K562 (cell line): Measurements from ENCODE around the gene MXD3. TPM values are rescaled to one million over a fixed set of nuclear protein-coding genes. Genes with fewer than 3 reads are reported as not detected.

Experiments used
- ARNT ChIP-seq, 2 experiments: fragments of 450-650 bp; IDR thresholded peaks; 2 replicates each; pipeline ENCODE4 v1.6.1; 2016; ENCODE audit warnings: mild to moderate bottlenecking in 1 of 2
- GATA2 ChIP-seq: sonication (generic); formaldehyde crosslinking; IDR thresholded peaks from 2 replicates; pipeline ENCODE4 v1.4.0; 2020; ENCODE audit warnings: mild to moderate bottlenecking, missing genetic modification reagents
- NFRKB ChIP-seq: fragments of 450-650 bp; IDR thresholded peaks from 2 replicates; pipeline ENCODE4 v1.6.1; 2016; ENCODE audit warnings: low read depth
- SMARCA5 ChIP-seq: fragments of 450-650 bp; IDR thresholded peaks from 2 replicates; pipeline ENCODE4 v1.6.1; 2016
- SOX6 ChIP-seq: fragments of 450-650 bp; IDR thresholded peaks from 2 replicates; pipeline ENCODE4 v1.6.1; 2014; ENCODE audit warnings: mild to moderate bottlenecking
- TAL1 ChIP-seq: fragments of 450-650 bp; IDR thresholded peaks from 2 replicates; pipeline ENCODE4 v1.6.1; 2016; ENCODE audit warnings: mild to moderate bottlenecking
- YY1 ChIP-seq, 3 experiments: IDR thresholded peaks; 2 replicates each; pipeline ENCODE4 v1.6.1; 2011; ENCODE audit warnings: low read length in 2 of 3, mild to moderate bottlenecking in 2 of 3, moderate library complexity in 2 of 3, borderline replicate concordance in 1 of 3, control low read depth in 1 of 3, low read depth in 1 of 3; ENCODE audit not compliant: insufficient read depth in 3 of 3, insufficient replicate concordance in 2 of 3, control insufficient read depth in 1 of 3, insufficient read length in 1 of 3; ENCODE audit errors: extremely low read depth in 1 of 3
- ZBED1 ChIP-seq: IDR thresholded peaks from 2 replicates; pipeline ENCODE4 v1.6.1; 2014
- ZNF217 ChIP-seq: sonication (generic); formaldehyde crosslinking; IDR thresholded peaks from 2 replicates; pipeline ENCODE4 v1.8.0; 2022; ENCODE audit warnings: mild to moderate bottlenecking, missing genetic modification reagents
- ZNF644 ChIP-seq: fragments of 200-800 bp; sonication (Bioruptor generic); IDR thresholded peaks from 2 replicates; pipeline ENCODE4 v1.6.1; 2016; ENCODE audit warnings: low read depth, missing genetic modification characterization, missing compliant biosample characterization
- polyA plus RNA-seq, 8 experiments: library from polyadenylated mRNA; depleted of rRNA in 4 of 8; stranded (reverse) in 5 of 8; unstranded in 3 of 8; fragments of >200 nt; fragmentation: Nextera tagmentation in 2 of 8; fragmentation: Illumina TruSeq in 1 of 8; extraction: Ambion mirVana in 2 of 8; extraction: Trizol in 1 of 8; gene quantifications; 2 replicates each; pipeline versions ENCODE4 v1.2.1 to v1.2.3, GENCODE V29; 2011 to 2014; ENCODE audit warnings: inconsistent platforms in 1 of 8, missing spikeins in 1 of 8
- total RNA-seq, 7 experiments: library from RNA; depleted of rRNA in 6 of 7; stranded (reverse); fragments of >200 nt in 6 of 7; fragmentation: Illumina TruSeq in 2 of 7; extraction: Trizol in 2 of 7; gene quantifications; 2 replicates each; pipeline versions ENCODE4 v1.2.1 to v1.2.3, GENCODE V29; 2011 to 2021; ENCODE audit warnings: low replicate concordance in 1 of 7
- TF ChIP-seq, protein P1 (sequence below): fragments of 250-450 bp; sonication (Bioruptor Pico); IDR thresholded peaks from 2 replicates; pipeline ENCODE4 v1.4.0; 2020
- TF ChIP-seq, protein P2 (sequence below): fragments of 250-450 bp; sonication (Bioruptor Pico); IDR thresholded peaks from 2 replicates; pipeline ENCODE4 v1.9.0; 2021; ENCODE audit warnings: mild to moderate bottlenecking
- TF ChIP-seq, protein P3 (sequence below): IDR thresholded peaks from 2 replicates; pipeline ENCODE4 v1.6.1; 2011; ENCODE audit not compliant: insufficient read length; ENCODE audit errors: extremely low read depth
- TF ChIP-seq, protein P4 (sequence below): sonication (generic); formaldehyde crosslinking; IDR thresholded peaks from 2 replicates; pipeline ENCODE4 v1.4.0; 2020; ENCODE audit warnings: mild to moderate bottlenecking, missing genetic modification reagents
- TF ChIP-seq, protein P5 (sequence below): fragments of 250-450 bp; sonication (Bioruptor Pico); IDR thresholded peaks from 2 replicates; pipeline ENCODE4 v1.5.0; 2021
- TF ChIP-seq, protein P6 (sequence below), 2 experiments: fragments of 450-650 bp; conservative IDR thresholded peaks; 2 replicates each; pipeline ENCODE4 v1.6.1; 2017; ENCODE audit warnings: mild to moderate bottlenecking in 2 of 2, moderate library complexity in 2 of 2

The MXD3 gene
- total and polyA plus RNA-seq, 9 of the 15 experiments (the other 6 are each of a cell fraction or from before 2014, with no cell fraction given), result 0.28 to 24.8 (median 4.5) TPM

DNA sequence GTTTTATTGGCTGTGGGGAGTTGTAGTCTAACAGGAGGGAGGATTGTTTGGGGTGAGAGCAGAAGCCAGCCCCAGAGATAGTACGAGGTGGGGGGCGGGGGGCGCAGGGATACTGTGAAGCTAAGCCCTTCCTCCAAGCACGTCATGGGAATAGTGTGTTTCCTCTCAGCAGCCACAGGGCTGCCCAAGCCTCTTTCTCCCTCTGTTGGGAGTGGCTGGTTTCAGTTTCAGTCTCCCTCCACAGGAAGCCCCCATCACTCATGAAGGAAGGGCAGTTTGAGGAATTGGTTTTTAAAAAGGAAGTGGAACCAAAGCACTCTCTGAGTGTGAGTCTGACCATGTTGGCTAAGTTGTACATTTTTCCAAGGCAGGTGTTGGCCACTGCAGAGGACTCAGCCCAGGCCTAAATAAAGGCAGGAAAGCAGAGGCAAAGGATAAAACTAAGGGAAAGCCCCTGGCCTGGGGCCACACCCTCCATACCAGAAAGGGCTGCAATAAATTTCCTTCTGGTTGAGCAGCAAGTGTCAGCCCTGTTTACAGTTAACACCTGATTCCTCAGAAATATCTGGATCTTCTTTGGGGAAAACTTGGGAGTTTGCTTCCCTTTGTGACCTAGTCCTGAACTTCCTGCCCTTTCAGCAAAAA, 11.3 kb downstream of the MXD3 start (continued):
- TF ChIP-seq, protein P1, sequence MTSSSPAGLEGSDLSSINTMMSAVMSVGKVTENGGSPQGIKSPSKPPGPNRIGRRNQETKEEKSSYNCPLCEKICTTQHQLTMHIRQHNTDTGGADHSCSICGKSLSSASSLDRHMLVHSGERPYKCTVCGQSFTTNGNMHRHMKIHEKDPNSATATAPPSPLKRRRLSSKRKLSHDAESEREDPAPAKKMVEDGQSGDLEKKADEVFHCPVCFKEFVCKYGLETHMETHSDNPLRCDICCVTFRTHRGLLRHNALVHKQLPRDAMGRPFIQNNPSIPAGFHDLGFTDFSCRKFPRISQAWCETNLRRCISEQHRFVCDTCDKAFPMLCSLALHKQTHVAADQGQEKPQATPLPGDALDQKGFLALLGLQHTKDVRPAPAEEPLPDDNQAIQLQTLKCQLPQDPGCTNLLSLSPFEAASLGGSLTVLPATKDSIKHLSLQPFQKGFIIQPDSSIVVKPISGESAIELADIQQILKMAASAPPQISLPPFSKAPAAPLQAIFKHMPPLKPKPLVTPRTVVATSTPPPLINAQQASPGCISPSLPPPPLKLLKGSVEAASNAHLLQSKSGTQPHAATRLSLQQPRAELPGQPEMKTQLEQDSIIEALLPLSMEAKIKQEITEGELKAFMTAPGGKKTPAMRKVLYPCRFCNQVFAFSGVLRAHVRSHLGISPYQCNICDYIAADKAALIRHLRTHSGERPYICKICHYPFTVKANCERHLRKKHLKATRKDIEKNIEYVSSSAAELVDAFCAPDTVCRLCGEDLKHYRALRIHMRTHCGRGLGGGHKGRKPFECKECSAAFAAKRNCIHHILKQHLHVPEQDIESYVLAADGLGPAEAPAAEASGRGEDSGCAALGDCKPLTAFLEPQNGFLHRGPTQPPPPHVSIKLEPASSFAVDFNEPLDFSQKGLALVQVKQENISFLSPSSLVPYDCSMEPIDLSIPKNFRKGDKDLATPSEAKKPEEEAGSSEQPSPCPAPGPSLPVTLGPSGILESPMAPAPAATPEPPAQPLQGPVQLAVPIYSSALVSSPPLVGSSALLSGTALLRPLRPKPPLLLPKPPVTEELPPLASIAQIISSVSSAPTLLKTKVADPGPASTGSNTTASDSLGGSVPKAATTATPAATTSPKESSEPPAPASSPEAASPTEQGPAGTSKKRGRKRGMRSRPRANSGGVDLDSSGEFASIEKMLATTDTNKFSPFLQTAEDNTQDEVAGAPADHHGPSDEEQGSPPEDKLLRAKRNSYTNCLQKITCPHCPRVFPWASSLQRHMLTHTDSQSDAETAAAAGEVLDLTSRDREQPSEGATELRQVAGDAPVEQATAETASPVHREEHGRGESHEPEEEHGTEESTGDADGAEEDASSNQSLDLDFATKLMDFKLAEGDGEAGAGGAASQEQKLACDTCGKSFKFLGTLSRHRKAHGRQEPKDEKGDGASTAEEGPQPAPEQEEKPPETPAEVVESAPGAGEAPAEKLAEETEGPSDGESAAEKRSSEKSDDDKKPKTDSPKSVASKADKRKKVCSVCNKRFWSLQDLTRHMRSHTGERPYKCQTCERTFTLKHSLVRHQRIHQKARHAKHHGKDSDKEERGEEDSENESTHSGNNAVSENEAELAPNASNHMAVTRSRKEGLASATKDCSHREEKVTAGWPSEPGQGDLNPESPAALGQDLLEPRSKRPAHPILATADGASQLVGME (CRISPR knock-in tag), result no peak
- TF ChIP-seq ZNF217 (no peak), ARNT (IDR thresholded peaks at IDR 0.05) (no peak), GATA2 (no peak), SMARCA5 (no peak), YY1 (IDR thresholded peaks at IDR 0.05; ENCODE audit: borderline replicate concordance in 1 of 3, control insufficient read depth in 1 of 3, extremely low read depth in 1 of 3, insufficient read depth in 3 of 3, insufficient read length in 1 of 3, insufficient replicate concordance in 2 of 3, low read depth in 1 of 3, low read length in 2 of 3) (peak in 1 of 3 experiments; percentile 19), ZBED1 (no peak), NFRKB (no peak), TAL1 (no peak), SOX6 (no peak), ZNF644 (no peak)
- TF ChIP-seq, protein P2, sequence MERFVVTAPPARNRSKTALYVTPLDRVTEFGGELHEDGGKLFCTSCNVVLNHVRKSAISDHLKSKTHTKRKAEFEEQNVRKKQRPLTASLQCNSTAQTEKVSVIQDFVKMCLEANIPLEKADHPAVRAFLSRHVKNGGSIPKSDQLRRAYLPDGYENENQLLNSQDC (CRISPR knock-in tag), result no peak
- TF ChIP-seq, protein P3, sequence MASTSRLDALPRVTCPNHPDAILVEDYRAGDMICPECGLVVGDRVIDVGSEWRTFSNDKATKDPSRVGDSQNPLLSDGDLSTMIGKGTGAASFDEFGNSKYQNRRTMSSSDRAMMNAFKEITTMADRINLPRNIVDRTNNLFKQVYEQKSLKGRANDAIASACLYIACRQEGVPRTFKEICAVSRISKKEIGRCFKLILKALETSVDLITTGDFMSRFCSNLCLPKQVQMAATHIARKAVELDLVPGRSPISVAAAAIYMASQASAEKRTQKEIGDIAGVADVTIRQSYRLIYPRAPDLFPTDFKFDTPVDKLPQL, result no peak
- TF ChIP-seq, protein P4, sequence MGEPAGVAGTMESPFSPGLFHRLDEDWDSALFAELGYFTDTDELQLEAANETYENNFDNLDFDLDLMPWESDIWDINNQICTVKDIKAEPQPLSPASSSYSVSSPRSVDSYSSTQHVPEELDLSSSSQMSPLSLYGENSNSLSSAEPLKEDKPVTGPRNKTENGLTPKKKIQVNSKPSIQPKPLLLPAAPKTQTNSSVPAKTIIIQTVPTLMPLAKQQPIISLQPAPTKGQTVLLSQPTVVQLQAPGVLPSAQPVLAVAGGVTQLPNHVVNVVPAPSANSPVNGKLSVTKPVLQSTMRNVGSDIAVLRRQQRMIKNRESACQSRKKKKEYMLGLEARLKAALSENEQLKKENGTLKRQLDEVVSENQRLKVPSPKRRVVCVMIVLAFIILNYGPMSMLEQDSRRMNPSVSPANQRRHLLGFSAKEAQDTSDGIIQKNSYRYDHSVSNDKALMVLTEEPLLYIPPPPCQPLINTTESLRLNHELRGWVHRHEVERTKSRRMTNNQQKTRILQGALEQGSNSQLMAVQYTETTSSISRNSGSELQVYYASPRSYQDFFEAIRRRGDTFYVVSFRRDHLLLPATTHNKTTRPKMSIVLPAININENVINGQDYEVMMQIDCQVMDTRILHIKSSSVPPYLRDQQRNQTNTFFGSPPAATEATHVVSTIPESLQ, result no peak
- TF ChIP-seq, protein P5, sequence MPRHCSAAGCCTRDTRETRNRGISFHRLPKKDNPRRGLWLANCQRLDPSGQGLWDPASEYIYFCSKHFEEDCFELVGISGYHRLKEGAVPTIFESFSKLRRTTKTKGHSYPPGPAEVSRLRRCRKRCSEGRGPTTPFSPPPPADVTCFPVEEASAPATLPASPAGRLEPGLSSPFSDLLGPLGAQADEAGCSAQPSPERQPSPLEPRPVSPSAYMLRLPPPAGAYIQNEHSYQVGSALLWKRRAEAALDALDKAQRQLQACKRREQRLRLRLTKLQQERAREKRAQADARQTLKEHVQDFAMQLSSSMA (CRISPR knock-in tag), result no peak
- TF ChIP-seq, protein P6, sequence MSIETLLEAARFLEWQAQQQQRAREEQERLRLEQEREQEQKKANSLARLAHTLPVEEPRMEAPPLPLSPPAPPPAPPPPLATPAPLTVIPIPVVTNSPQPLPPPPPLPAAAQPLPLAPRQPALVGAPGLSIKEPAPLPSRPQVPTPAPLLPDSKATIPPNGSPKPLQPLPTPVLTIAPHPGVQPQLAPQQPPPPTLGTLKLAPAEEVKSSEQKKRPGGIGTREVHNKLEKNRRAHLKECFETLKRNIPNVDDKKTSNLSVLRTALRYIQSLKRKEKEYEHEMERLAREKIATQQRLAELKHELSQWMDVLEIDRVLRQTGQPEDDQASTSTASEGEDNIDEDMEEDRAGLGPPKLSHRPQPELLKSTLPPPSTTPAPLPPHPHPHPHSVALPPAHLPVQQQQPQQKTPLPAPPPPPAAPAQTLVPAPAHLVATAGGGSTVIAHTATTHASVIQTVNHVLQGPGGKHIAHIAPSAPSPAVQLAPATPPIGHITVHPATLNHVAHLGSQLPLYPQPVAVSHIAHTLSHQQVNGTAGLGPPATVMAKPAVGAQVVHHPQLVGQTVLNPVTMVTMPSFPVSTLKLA (conservative IDR thresholded peaks at IDR 0.05), result 0 out of 4 replicates have a peak, but pooled peaks of 1 of the 2 experiments have one; percentile 14
